Measurements from ENCODE around the gene MYOM3.
A peak's percentile ranks its signal among the peaks of the same experiment; 100 is the strongest.

The MYOM3 gene

DNA sequence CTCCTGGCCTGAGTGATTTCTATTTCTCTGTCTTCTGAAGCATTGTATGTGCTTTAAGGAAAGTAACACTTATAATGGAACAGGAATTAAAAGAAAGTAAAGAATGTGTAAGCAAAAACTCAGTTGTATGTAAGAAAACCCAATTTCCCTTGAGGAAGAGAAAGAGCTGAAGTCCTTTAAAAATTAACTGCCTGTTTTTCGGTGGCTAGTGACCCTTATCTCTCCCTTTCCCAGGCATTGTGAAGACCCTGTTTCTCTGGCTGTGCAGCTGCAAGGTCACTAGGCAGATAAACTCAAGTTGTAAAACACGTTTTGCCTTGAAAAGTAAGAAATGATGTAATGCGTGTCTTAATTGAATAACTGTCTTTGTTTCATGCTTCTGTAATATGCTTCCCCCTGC, 8.5 kb downstream of the MYOM3 start:
- Histone ChIP-seq H3K4me3 (ENCODE audit: low read depth, low read length) (no peak overlapping the region), H3K36me3 (no peaks in the 10 kb centered on the region), H3K27me3 (no peaks in the 10 kb centered on the region), H3K9me3 (no peaks in the 10 kb centered on the region), H3K4me1 (no peaks in the 10 kb centered on the region)
- DNase-seq: no peak
- TF ChIP-seq, protein P1, sequence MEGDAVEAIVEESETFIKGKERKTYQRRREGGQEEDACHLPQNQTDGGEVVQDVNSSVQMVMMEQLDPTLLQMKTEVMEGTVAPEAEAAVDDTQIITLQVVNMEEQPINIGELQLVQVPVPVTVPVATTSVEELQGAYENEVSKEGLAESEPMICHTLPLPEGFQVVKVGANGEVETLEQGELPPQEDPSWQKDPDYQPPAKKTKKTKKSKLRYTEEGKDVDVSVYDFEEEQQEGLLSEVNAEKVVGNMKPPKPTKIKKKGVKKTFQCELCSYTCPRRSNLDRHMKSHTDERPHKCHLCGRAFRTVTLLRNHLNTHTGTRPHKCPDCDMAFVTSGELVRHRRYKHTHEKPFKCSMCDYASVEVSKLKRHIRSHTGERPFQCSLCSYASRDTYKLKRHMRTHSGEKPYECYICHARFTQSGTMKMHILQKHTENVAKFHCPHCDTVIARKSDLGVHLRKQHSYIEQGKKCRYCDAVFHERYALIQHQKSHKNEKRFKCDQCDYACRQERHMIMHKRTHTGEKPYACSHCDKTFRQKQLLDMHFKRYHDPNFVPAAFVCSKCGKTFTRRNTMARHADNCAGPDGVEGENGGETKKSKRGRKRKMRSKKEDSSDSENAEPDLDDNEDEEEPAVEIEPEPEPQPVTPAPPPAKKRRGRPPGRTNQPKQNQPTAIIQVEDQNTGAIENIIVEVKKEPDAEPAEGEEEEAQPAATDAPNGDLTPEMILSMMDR (IDR thresholded peaks at IDR 0.05; ENCODE audit: low read depth, low read length): no peak

DNA sequence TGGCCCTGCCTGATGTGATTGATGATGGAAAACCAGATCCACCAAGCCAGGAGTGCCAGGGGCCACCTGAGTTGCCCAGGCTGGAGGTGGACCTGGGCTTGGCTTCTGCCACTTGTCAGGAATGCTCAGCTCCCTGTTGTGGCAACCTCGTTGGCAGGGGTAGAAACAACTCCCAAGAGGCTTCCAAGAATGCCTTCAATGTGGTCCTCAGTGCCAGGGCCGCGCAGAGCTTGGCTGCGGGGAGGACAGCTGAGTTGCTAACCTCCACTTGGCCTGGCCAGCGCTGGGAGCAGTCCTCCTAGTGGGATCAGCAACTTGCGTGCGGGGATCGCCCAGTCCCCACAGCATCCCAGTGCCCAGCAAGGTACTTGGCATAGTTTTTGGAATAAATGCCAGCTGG, 9.0 kb downstream of the MYOM3 start:
- Histone ChIP-seq H3K4me1 (no peaks in the 10 kb centered on the region), H3K9me3 (no peaks in the 10 kb centered on the region), H3K36me3 (no peaks in the 10 kb centered on the region), H3K27me3 (no peaks in the 10 kb centered on the region), H3K4me3 (ENCODE audit: low read depth, low read length) (no peak overlapping the region)
- DNase-seq: no peak
- TF ChIP-seq, protein P1 (IDR thresholded peaks at IDR 0.05; ENCODE audit: low read depth, low read length): no peak

DNA sequence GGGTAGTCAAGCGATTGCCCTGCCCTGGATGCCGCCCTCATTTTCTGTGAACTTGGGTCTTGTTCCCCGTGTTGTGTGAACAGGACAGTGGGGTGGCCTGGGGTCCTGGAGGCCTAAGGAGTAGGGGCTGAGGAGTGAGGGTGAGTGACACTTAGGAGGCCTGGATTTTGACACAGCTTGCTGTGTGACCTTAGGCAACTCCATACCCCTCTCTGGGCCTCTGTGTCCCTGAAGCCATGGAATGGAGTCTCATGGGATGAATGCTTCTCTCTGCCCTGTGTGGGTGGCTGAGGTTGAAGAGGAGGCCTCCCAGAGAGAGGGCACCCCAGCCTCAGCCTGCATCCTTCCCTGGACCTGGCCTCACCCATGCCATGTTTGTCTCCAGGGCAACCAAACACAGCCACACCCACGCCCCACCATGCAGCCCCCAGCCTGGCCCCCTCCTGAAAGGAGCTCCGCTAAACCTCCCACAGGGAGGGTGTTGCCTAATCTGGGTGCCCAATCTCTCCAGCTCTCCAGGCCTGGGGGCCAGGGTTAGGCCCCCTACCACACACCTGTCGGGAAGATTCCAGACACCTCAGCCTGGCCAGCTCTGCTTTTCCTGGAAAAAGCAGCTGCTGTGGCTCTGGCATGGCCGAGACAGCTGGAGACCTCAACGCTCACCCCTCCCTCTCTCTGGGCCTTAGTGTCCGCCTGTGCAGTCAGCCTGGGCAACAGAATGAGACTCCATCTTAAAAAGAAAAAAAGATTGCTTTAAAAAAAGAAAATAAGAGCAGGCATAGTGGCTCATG, 9.9 kb downstream of the MYOM3 start:
- H3K4me3 ChIP-seq (ENCODE audit: low read depth, low read length): no peak overlapping the region
- no peaks in the 10 kb centered on the region for H3K27me3 ChIP-seq
- H3K9me3 ChIP-seq: no peaks in the 10 kb centered on the region
- DNase-seq: peak; percentile 37
- H3K36me3 ChIP-seq: no peaks in the 10 kb centered on the region
- H3K4me1 ChIP-seq: no peaks in the 10 kb centered on the region
- TF ChIP-seq, protein P1 (IDR thresholded peaks at IDR 0.05; ENCODE audit: low read depth, low read length): no peak

DNA sequence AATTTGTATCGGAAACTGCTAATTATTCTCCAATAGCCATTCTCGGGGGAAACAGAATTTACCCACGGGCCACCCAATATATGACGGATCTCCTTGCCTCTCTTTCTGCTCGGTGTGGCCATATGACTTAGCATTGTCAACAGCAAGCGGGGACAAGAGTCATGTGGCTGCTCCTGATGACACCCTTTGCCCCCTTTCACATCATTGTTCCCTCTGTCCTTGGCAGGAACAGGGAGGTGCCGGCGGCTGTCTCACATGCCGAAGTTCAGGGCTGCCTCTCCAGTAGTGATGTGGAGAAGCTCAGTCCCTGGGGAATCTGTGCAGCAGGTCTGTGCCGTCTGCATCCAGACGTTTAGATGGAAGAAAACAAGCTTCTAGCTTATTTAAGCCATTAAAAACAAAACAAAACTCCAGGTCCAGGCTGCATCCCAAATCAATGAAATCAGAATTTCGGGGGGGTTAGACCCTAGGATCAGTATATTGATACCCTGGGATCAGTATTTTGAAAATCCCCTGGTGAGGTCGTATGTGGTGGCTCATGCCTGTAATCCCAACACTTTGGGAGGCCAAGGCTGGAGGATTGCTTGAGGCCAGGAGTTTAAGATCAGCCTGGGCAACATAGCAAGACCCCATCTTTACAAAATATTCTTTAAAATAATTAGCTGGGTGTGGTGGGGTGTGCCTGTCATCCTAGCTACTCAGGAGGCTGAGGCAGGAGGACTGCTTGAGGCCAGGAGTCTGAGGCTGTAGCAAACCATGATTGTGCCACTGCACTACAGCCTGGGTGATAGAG, 10.8 kb downstream of the MYOM3 start:
- DNase-seq: peak; percentile 23
- no peak overlapping the region for H3K4me3 ChIP-seq (ENCODE audit: low read depth, low read length)
- H3K9me3 ChIP-seq: no peaks in the 10 kb centered on the region
- TF ChIP-seq, protein P1 (IDR thresholded peaks at IDR 0.05; ENCODE audit: low read depth, low read length): no peak
- no peaks in the 10 kb centered on the region for H3K4me1 ChIP-seq
- H3K36me3 ChIP-seq: no peaks in the 10 kb centered on the region
- no peaks in the 10 kb centered on the region for H3K27me3 ChIP-seq

DNA sequence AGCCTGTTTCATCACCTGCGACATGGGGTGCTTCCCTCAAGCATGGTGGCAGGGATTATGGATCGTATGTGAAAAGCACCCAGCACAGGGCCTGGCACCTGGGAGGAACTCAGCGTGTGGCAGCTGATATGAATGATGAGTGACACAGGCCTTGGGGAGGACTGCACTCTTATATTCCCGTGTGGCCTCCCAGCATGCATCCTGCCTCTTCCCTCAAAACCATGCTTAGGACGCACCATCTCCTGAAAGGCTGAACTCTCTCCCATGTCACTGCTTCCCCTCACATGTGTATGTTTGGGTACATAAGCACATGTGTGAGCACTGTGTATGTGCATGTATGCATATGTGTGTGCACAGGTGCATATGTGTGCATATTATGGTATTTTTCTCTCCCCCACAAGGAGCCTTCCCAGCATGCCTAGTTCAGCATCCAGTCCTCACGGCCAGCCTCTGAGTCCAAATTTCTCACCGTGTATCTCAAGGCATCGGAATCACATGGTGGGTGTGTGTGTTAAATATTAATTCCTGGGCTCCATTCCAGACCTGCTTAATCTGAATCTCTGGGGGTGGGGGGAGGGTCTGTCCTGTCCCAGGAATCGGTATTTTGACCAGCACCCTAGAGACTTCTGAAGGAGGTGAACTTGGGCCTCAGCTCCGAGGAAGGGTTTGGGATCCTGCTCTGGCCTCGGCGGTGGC, 12.8 kb downstream of the MYOM3 start:
- Histone ChIP-seq H3K4me1 (no peaks in the 10 kb centered on the region), H3K36me3 (no peaks in the 10 kb centered on the region), H3K9me3 (no peaks in the 10 kb centered on the region), H3K27me3 (no peaks in the 10 kb centered on the region), H3K4me3 (ENCODE audit: low read depth, low read length) (no peak overlapping the region)
- DNase-seq: no peak
- TF ChIP-seq, protein P1 (IDR thresholded peaks at IDR 0.05; ENCODE audit: low read depth, low read length): no peak
